ENCODE measurements around the gene PBOV1.

Gene PBOV1

DNA sequence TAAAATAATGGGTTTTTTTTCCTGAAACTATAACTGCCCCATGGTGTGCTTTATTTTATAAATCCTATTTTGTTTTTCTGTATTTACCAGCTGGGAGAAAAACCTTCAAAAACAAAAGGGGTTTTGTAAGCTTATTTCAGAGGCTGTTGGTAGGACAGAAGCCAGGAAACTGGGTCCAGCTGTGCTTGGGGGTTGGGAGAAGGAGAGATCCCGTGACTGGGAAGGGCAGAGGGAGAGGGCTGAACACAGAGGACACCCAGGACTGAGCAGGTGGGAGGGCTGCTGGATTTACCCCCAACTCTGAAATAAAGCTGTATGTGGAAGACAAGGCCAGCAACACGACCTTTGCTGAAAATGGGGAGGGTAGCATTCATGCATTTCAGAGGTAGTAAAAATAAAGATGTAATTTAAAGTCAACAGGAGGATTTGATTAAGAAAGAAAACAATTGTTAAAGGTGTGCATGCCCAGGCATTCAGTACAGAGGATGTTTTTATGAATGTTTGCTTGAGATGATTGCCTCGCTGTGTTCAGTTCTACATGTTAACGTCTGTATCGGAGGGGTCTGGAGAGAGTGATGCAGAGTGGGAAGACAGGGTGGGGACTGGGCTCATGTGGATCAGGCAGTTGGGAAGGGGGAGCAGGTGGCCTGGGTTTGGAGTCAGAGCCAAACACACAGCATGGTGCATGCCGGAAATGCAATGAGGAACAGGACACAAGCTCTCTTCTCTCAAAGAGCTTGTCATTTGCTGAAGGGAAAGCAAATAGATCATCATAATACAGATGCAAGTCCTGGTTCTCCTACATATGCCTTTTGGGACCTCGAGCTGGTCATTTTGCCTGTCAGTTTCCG lies 35.1 kb downstream of the PBOV1 start:
- Mint-ChIP-seq H3K9me3 (peaks cover 4 to 9% of the 10 kb centered on the region in 2 donors), H3K36me3 (peaks cover 0 to 3% of the 10 kb centered on the region in 2 donors), H3K27ac (no peak overlapping the region), H3K4me1 (no peaks in the 10 kb centered on the region), H3K4me3 (no peak overlapping the region), H3K27me3 (peaks cover 7 to 21% of the 10 kb centered on the region in 2 donors)
- DNase-seq (no peak), ATAC-seq (replicated peaks) (no peak)

DNA sequence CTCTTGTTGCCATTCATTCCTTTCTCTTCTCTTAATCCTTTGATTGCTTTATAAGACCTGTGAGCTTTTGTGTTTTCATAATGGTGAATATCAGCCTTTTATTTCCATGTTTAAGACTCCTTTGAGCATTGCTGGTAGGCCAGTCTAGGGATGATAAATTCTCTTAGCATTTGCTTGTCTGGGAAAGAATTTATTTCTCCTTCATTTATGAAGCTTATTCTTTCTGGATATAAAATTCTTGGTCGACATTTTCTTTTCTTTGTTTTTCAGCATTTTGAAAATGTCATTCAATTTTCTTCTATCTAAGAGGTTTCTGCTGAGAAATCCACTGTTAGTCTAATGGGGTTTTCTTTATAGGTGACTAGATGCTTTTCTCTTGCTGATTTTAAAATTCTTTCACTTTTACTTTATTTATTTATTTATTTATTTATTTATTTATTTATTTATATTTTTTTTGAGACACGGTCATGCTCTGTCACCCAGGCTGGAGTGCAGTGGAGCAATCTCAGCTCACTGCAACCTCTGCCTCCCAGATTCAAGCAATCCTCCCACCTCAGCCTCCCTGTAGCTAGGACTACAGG lies 41.5 kb downstream of the PBOV1 start:
- no peaks in the 10 kb centered on the region for H3K4me1 Mint-ChIP-seq
- peaks cover 7 to 32% of the 10 kb centered on the region in 2 donors for H3K27me3 Mint-ChIP-seq
- H3K36me3 Mint-ChIP-seq = peaks cover 2 to 7% of the 10 kb centered on the region in 2 donors
- H3K9me3 Mint-ChIP-seq = peaks cover 14 to 17% of the 10 kb centered on the region in 2 donors
- no peak for DNase-seq
- no peak overlapping the region for H3K4me3 Mint-ChIP-seq
- ATAC-seq (replicated peaks) = no peak
- no peak overlapping the region for H3K27ac Mint-ChIP-seq

- H3K4me1 Mint-ChIP-seq = no peaks in the 10 kb centered on the region
- no peak for ATAC-seq (replicated peaks)
Observed at GRCh38 chr6:138175596-138175995, 42.7 kb downstream of the PBOV1 start.

More at GRCh38 chr6:138175596-138175995, 42.7 kb downstream of the PBOV1 start:
- DNase-seq = no peak
- Mint-ChIP-seq H3K9me3 (peaks cover 14 to 17% of the 10 kb centered on the region in 2 donors), H3K36me3 (peaks cover 2 to 7% of the 10 kb centered on the region in 2 donors), H3K27ac (no peak overlapping the region), H3K4me3 (no peak overlapping the region), H3K27me3 (peaks cover 11 to 27% of the 10 kb centered on the region in 2 donors)
